Raji (cell line): ENCODE measurements around the gene FAM161A.

Experiments
- POLR2A ChIP-seq: IDR thresholded peaks from 2 replicates; pipeline ENCODE4 v1.6.1; 2011; ENCODE audit warnings: low read depth, low read length, control low read depth; ENCODE audit not compliant: insufficient read depth

Gene FAM161A

GRCh38 chr2:61795408-61795807, 58.5 kb downstream of the FAM161A start:
- TF ChIP-seq POLR2A: no peak

GRCh38 chr2:61793389-61793836, 60.4 kb downstream of the FAM161A start:
- TF ChIP-seq POLR2A: no peak

DNA sequence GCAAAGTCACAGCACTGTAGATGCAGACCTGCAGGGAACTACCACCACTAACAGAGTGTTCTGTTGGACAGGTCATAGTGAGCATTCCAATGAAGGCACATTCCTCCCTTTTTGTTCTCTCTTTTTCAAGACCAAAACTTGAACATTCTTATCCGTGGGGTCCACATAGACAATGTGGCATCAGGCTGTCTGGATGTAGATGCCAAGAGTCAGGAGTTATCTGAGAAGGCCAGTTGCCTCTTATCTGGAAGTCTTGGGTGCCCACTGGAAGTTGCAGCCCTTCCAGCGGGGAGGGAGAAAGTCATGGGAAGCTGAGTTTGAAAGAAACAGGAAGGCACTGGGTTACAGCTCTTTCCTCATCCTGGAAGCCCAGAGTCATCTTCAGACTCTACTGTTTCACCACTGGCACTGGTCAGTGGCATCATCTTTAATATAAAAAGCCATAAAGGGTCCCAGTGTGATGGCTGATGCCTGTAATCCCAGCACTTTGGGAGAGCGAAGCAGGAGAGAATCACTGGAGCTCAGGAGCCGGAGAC, 61.4 kb downstream of the FAM161A start:
- no peak for TF ChIP-seq POLR2A

DNA sequence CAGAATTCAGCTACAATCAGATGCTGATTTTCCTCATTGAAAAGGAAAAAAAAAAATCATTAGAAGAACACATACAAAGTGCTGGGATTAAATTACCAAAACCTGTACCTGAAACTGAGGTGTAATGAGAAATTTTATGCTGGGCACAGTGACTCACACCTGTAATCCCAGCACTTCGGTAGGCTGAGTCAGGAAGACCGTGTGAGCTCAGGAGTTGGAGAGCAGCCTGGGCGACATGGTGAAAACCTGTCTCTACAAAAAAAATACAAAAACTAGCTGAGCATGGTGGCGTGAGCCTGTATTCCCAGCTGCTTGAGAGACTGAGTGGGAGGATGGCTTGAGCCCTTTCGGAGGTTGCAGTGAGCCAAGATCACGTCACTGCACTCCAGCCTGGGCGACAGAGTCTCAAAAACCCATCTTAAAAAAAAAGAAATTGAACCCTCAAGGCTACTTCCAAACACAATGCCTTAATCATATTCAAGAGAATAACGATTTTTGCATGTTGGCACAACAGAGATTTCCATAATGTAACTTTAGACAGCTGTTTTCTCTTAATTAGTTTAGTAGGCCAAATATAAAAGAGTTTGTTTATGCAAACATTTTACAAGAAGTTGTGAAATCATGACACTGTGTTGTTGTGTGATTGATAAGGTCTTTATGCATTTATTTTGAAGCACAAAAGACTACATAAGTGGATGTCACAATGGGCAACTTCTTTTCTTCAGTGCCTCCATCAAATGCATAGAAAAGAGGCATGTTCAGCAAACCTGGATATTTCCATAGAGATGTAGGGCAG, 63.9 kb downstream of the FAM161A start:
- no peak for TF ChIP-seq POLR2A

- no peak for TF ChIP-seq POLR2A
These were observed 65.8 kb downstream of the FAM161A start for GRCh38 chr2:61787941-61788563.

GRCh38 chr2:61786876-61787275, 67.0 kb downstream of the FAM161A start:
- TF ChIP-seq POLR2A: no peak

DNA sequence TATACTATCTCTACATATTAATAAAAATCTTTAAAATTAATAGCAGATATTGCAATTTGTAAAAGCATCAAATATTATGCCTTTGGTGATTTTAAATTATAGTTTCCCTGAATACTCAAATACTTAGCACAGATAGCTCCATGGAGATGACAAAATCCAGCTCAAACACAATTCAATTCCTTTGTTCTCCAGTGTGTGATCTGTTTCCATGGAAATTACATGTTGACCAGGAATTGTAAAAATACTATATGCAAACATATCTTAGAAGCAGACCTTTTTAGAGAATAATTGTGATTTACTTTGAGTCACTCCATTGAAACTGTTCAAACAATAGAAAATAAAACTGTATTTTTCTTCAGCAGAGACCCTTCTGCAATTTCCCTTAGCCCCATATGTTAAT, 68.3 kb downstream of the FAM161A start:
- no peak for TF ChIP-seq POLR2A

- no peak for TF ChIP-seq POLR2A
These were observed 69.2 kb downstream of the FAM161A start for GRCh38 chr2:61784643-61785042.

DNA sequence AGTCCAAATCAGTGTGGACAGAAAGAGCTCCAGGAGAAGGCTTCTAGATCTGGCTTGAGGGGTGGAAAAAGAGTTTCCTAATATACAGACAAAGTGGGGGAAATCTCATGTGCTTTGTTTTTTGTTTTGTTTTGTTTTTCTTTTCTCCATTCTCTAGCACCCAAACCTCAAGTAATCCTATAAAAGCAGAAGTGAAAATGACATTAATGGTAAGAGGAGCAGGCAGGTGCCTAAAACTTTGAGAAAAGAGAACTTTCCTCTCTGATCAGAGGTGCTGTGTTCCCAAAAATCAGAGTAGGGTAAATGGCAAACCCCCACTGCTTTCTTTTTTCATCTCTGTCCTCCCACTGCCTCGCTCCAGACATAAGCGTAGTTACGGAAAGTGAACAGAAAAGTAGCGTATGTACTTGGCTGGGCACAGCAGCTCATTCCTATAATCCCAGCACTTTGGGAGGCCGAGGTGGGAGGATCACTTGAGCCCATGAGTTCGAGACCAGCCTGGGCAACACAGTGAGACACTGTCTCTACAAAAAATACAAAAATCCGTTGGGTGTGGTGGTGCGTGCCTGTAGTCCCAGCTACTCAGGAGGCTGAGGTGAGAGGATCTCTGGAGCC, 77.8 kb downstream of the FAM161A start:
- no peak for TF ChIP-seq POLR2A
